ENCODE results near the gene FBXL7.

Gene FBXL7

GRCh38 chr5:15510092-15510491, 10.1 kb downstream of the FBXL7 start:
- no peak for TF ChIP-seq CTCF (IDR thresholded peaks at IDR 0.05; ENCODE audit: control extremely low read depth, extremely low read depth, low read depth, missing control alignments)
- ChIA-PET CTCF (interaction anchor here (1.0 kb wide), 2 partner anchors 16 to 69 kb away, joined by 3 to 6 read pairs; no protein-coding TSS in a partner anchor), POLR2A (no interaction called here)
- DNase-seq (ENCODE audit: extremely low spot score) = no peak

- POLR2A ChIA-PET = no interaction called here
- DNase-seq (ENCODE audit: extremely low spot score) = no peak
These were observed 10.9 kb downstream of the FBXL7 start for GRCh38 chr5:15510831-15511230.

GRCh38 chr5:15513431-15513830, 13.5 kb downstream of the FBXL7 start:
- DNase-seq (ENCODE audit: extremely low spot score) = no peak
- CTCF ChIA-PET = no interaction called here
- no peak for TF ChIP-seq CTCF (IDR thresholded peaks at IDR 0.05; ENCODE audit: control extremely low read depth, extremely low read depth, low read depth, missing control alignments)
- POLR2A ChIA-PET = no interaction called here

More at GRCh38 chr5:15510831-15511230, 10.9 kb downstream of the FBXL7 start:
- CTCF ChIA-PET = interaction anchor here (1.0 kb wide), 1 partner anchor 69 kb away, joined by 3 read pairs; no protein-coding TSS in a partner anchor
- no peak for TF ChIP-seq CTCF (IDR thresholded peaks at IDR 0.05; ENCODE audit: control extremely low read depth, extremely low read depth, low read depth, missing control alignments)

- POLR2A ChIA-PET = no interaction called here
- CTCF ChIA-PET = no interaction called here
- DNase-seq (ENCODE audit: extremely low spot score) = no peak
These were observed 13.9 kb downstream of the FBXL7 start for GRCh38 chr5:15513911-15514310.

GRCh38 chr5:15515229-15515628, 15.2 kb downstream of the FBXL7 start:
- DNase-seq (ENCODE audit: extremely low spot score) = no peak
- POLR2A ChIA-PET = no interaction called here
- no peak for TF ChIP-seq CTCF (IDR thresholded peaks at IDR 0.05; ENCODE audit: control extremely low read depth, extremely low read depth, low read depth, missing control alignments)
- CTCF ChIA-PET = interaction anchor here (1.3 to 2.0 kb wide), 2 partner anchors 9 to 15 kb away, joined by 3 to 6 read pairs; no protein-coding TSS in a partner anchor

More at GRCh38 chr5:15513911-15514310, 13.9 kb downstream of the FBXL7 start:
- no peak for TF ChIP-seq CTCF (IDR thresholded peaks at IDR 0.05; ENCODE audit: control extremely low read depth, extremely low read depth, low read depth, missing control alignments)

GRCh38 chr5:15516486-15516885, 16.5 kb downstream of the FBXL7 start:
- CTCF ChIA-PET = no interaction called here
- POLR2A ChIA-PET = no interaction called here
- TF ChIP-seq CTCF (IDR thresholded peaks at IDR 0.05; ENCODE audit: control extremely low read depth, extremely low read depth, low read depth, missing control alignments) = no peak
- no peak for DNase-seq (ENCODE audit: extremely low spot score)

GRCh38 chr5:15518786-15519185, 18.8 kb downstream of the FBXL7 start:
- ChIA-PET CTCF (no interaction called here), POLR2A (no interaction called here)
- no peak for TF ChIP-seq CTCF (IDR thresholded peaks at IDR 0.05; ENCODE audit: control extremely low read depth, extremely low read depth, low read depth, missing control alignments)
- DNase-seq (ENCODE audit: extremely low spot score) = no peak
